Ectodermal cell (in vitro differentiated cells): ENCODE results near the gene XIST.
"Not testable (repeated sequence)": the region's sequence is repeated elsewhere in the genome, so short reads cannot be mapped to it uniquely, and the experiment has no call there.

Experiments used
- H3K27ac ChIP-seq: 2 replicates; pipeline ENCODE4 v1.7.0; 2013; ENCODE audit warnings: mild to moderate bottlenecking, low read depth, low read length; ENCODE audit not compliant: insufficient read depth, poor library complexity, severe bottlenecking
- H3K27me3 ChIP-seq: 2 replicates; pipeline ENCODE4 v1.7.0; 2013; ENCODE audit warnings: mild to moderate bottlenecking, low read length; ENCODE audit not compliant: insufficient read depth, control insufficient read depth, poor library complexity, severe bottlenecking
- H3K36me3 ChIP-seq: one replicate; pipeline ENCODE4 v1.7.0; 2013; ENCODE audit warnings: low read length; ENCODE audit not compliant: control insufficient read depth, insufficient read depth
- H3K4me1 ChIP-seq: one replicate; pipeline ENCODE4 v1.7.0; 2013; ENCODE audit warnings: low read length; ENCODE audit not compliant: control insufficient read depth, insufficient read depth
- H3K4me3 ChIP-seq: 2 replicates; pipeline ENCODE4 v1.7.0; 2013; ENCODE audit warnings: low read depth, low read length, control low read depth; ENCODE audit not compliant: insufficient read depth
- H3K9me3 ChIP-seq: 2 replicates; pipeline ENCODE4 v1.7.0; 2013; ENCODE audit warnings: mild to moderate bottlenecking, low read length, moderate library complexity; ENCODE audit not compliant: control insufficient read depth
- WGBS, 2 experiments: methylation state at CpG; one replicate each; pipeline ENCODE4 v1.1.7; 2013; ENCODE audit warnings: missing lambda C conversion rate in 2 of 2; 5-methylcytosine and 5-hydroxymethylcytosine counted together

Gene XIST

GRCh38 chrX:73817393-73818199, 34.9 kb downstream of the XIST start:
- Histone ChIP-seq H3K27ac (no peak overlapping the region), H3K36me3 (no peaks in the 10 kb centered on the region), H3K27me3 (no peaks in the 10 kb centered on the region), H3K4me3 (no peak overlapping the region), H3K9me3 (no peaks in the 10 kb centered on the region), H3K4me1 (no peaks in the 10 kb centered on the region)
- WGBS, 2 experiments = 85 to 86% methylated on average over 3 to 5 of the region's 6 CpGs

DNA sequence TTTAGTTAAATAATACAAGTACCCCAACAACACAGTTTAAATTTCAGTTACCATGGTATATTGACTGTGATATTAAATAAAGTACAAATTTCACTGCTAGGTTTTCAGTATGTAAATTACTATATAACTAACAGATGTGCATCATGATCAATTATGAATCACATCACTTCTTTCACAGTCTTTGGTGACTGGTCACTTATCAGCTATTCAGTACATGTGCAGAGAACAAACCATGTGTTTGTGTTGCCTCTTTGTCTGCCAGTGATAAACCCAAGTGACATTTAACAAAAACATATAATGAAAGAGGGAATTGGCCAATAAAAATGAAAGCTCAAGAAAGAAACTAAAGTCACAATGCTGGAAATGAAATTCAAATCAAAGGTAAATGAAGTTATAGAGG, 40.3 kb downstream of the XIST start:
- H3K27ac ChIP-seq = no peak overlapping the region
- no peaks in the 10 kb centered on the region for H3K9me3 ChIP-seq
- no peaks in the 10 kb centered on the region for H3K27me3 ChIP-seq
- H3K4me3 ChIP-seq = no peak overlapping the region
- no peaks in the 10 kb centered on the region for H3K4me1 ChIP-seq
- no peaks in the 10 kb centered on the region for H3K36me3 ChIP-seq

DNA sequence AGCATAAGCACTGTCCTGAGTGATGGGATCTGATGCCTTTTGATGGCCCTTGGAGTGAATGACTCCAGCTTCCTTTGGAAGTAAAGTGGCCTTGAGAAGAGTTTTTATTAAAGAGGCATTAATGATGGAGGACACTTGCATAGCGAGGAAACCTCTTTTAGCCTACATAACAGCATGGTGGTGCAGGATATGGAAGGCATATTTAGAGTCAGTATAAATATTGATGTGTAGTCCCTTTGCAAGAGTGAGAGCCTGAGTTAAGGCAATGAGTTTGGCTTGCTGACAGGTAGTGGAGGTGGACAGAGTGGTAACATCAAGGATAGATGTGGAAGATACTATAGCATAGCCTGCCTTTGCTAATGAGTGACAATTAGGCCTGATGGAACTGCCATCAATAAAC, 48.4 kb downstream of the XIST start:
- H3K4me3 ChIP-seq, H3K9me3 ChIP-seq, H3K27me3 ChIP-seq, H3K4me1 ChIP-seq, H3K36me3 ChIP-seq, H3K27ac ChIP-seq: not testable (repeated sequence)
- 83 to 100% methylated on average over 1 of the region's 1 CpG for WGBS, 2 experiments

DNA sequence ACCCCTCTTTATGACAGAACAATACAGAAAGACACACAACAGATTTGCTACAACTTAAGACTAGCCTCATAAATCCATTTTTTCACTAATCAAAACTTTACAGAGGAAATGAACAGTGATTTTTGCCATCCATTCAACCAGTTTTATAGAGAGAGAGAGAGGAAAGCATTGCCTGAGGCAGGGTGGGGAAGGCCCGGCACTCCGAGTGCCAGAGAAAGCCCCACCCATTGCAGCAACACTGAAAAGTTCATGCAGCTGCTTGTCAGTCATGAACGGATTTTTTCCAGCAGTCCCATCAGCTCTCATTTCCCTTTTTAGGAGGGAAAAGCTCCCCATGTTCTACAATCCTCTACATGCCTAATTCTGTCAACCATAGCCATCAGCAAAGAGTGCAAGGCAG, 52.6 kb downstream of the XIST start:
- H3K4me3 ChIP-seq = no peak overlapping the region
- no peaks in the 10 kb centered on the region for H3K27me3 ChIP-seq
- no peaks in the 10 kb centered on the region for H3K9me3 ChIP-seq
- no peaks in the 10 kb centered on the region for H3K4me1 ChIP-seq
- H3K36me3 ChIP-seq = no peaks in the 10 kb centered on the region
- no peak overlapping the region for H3K27ac ChIP-seq
- WGBS, 2 experiments = 83 to 84% methylated on average over 2 to 3 of the region's 3 CpGs

GRCh38 chrX:73792511-73792910, 60.0 kb downstream of the XIST start:
- H3K27me3 ChIP-seq = not testable (repeated sequence)

DNA sequence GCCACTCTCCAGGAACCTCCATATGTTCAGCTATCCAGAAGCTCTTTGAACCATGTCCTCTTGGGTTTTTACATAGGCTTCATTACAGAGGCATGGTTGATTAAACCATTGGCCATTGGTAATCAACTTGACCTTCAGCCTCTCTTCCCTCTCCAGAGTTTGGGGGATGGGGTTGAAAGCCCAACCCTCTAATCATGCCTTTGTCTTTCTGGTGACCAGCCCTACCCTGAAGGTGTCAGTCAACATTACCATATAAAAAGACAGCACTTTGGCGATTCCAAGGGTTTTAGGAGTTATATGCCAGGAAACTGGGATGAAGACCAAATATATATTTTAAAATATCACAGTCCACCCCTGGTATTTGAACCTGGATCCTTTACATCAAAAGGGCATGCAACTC, 67.0 kb downstream of the XIST start:
- no peak overlapping the region for H3K27ac ChIP-seq
- no peaks in the 10 kb centered on the region for H3K4me1 ChIP-seq
- no peaks in the 10 kb centered on the region for H3K36me3 ChIP-seq
- no peak overlapping the region for H3K4me3 ChIP-seq
- no peaks in the 10 kb centered on the region for H3K9me3 ChIP-seq
- H3K27me3 ChIP-seq = no peaks in the 10 kb centered on the region
- WGBS, 2 experiments = 0% methylated on average over 1 of the region's 1 CpG; no CpG with 5 or more reads in 1 of the 2 experiments

More at GRCh38 chrX:73792511-73792910, 60.0 kb downstream of the XIST start:
- H3K9me3 ChIP-seq, H3K4me3 ChIP-seq, H3K27ac ChIP-seq, H3K36me3 ChIP-seq, H3K4me1 ChIP-seq: not testable (repeated sequence)
- 92 to 93% methylated on average over 8 of the region's 8 CpGs for WGBS, 2 experiments
